SW 1271 (cell line): ENCODE measurements around the gene NTM.
"Not testable (repeated sequence)": the region's sequence is repeated elsewhere in the genome, so short reads cannot be mapped to it uniquely, and the experiment has no call there.

Experiments
- DNase-seq, 2 experiments: peaks; one replicate each; lab custom pipeline; 2025; lab: John Stamatoyannopoulos, UW

NTM gene

GRCh38 chr11:131894615-131895544, 524.5 kb downstream of the NTM start:
- no peak for DNase-seq

- no peak for DNase-seq
Observed at GRCh38 chr11:131895865-131896264, 525.5 kb downstream of the NTM start.

DNA sequence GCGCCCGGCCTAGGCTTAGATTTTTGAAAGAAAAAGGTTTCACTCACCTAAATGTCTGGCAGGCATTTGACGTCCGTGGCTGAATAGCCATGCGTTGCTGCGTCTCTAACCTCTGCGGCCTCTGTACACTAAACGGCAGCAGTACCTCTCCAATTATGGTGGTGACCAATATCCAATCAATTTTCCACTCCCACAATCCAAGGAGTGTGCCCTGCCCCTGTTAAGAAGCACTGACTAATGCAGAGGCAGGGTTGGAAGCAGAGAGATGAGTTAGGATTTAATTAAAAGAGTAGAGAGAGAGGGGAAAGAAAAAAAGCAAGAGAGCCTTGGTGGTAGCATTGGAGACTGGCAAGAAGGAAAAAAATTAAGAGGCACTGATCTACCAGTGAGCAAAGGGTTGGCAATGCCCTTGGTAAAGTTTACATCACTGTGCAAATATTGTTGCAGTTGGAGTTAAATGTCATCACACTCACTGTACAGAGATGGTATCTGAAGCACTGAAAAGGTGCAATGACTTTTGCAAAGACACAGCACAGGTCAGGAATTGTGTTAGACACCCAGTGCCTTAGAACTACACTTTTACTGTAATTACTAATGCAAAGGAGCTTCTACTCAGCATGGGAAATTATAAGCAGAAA, 526.7 kb downstream of the NTM start:
- no peak for DNase-seq

DNA sequence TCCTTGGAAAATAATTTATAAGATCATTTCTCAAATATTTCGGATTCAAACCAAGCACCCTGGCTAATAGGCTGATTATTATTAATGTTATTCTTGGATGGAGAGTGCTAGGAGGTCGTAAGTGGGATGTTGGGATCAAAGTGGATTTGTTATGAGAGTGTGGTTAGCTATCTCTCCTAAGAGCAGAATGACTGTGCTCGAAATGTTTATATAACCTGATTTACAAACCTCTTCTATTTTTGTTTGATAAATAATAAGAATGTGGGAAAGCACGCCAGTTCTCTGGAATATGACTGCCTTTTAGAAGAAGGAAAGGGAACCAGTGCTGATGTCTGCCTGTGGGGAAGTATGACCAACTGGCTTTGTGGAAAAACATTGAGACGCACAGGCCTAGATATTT, 527.5 kb downstream of the NTM start:
- DNase-seq: no peak

GRCh38 chr11:131898949-131899348, 528.5 kb downstream of the NTM start:
- DNase-seq: no peak

DNA sequence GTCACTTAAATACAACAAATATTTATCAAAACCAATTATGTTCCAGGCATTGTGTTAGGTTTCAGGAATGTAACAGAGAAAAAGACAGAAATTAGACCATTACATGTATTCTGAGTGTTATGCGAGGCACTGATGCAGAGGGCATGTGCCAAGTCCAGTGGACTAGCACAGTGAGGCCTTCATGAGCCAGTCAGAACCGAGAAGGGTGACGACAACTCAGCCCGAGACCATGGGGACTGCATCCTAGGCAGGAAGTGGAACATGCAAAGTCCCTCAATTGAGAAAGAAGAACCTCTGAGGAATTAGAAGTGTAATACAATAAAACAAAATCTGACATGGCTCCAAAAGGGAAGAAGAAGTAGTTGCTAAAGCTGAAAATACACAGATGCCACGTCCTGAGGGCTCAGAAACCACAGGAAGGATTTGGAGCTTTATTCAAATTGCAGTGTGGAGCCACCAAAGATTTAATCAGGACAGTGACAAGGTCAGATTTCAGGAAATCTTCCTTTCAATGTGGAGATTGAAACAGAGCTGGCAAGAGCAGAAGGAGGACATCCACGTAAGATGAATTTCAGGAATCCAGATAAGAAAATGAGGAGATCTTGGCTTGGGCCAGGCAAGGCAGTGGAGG, 529.6 kb downstream of the NTM start:
- no peak for DNase-seq

GRCh38 chr11:131902421-131902820, 532.0 kb downstream of the NTM start:
- no peak for DNase-seq

DNA sequence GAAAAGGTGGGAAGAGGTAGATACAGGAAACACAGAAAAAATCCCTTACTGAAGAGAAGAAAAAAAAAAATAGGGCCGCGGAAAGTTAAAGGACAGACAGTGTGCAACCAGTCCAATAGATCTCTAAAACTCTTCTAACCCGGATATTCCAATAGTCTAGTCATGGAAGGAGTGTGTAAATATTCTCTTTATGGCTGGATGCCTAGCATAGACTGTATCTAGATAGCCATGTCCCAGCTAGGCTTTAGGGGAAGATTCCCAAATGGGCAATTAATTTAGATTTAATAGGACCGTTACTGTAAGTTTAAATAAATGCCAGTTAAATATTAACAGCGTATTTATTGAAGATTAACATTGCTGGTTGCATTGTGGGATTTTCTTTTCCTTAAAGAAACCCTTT, 532.7 kb downstream of the NTM start:
- DNase-seq: no peak

GRCh38 chr11:131904756-131905155, 534.3 kb downstream of the NTM start:
- DNase-seq: no peak

DNA sequence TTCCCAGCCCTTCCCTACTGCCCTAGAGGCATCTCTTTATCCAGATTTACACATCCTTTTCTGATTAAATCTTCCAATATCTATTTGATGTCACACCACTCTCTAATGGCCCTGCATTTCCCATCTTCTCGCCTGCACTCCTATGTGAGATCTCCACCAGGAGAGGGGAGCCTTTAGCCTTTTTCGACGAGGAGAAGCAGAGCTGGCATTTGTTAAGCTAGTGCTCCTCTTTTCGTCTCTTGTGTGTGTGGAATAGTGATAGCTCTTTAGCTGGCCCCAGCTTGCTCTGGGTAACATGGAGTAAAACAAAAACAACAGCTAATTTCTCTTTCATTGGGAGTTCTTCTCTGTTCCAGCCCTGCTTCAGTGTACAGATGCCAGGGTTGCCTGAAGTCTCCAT, 536.5 kb downstream of the NTM start:
- no peak for DNase-seq

DNA sequence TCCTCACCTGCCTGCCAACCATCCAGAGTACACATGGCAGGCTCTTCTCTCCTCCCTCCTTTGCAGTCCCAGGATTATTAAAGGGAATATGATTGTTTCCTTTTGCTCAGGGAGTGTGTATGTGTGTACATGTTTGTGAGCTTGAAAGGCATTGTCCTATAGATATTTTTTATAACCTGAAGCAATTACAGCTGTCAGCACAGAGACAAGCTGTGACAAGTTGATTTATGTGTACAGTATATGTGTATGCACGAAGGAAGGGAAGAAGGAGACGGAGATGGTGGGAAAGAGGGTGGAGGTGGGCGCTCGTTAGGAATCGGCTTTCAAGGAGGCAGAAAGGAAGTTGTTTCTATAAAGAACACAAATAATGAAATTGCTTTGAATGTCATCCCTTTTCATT, 537.0 kb downstream of the NTM start:
- DNase-seq: no peak

DNA sequence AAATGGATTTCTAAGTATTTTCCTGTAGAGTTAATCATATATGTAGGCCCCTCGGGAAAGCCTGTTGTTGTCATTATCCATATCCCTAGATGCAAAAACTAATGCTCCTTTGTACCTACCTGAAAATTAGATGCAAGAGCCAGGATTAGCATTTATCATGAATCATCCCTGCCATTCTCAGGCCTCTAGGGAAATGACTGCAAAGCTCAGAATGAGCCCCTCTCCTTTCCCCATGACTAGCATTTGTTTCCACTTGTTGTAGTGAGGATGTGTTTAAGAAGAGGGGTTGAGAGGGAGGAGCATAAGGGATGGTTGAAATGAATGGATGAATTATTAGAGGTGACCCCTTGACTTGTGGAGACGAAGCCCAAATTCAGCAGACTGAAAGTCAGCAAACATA, 537.9 kb downstream of the NTM start:
- DNase-seq: no peak

- no peak for DNase-seq
Observed at GRCh38 chr11:131909426-131910177, 539.2 kb downstream of the NTM start.

DNA sequence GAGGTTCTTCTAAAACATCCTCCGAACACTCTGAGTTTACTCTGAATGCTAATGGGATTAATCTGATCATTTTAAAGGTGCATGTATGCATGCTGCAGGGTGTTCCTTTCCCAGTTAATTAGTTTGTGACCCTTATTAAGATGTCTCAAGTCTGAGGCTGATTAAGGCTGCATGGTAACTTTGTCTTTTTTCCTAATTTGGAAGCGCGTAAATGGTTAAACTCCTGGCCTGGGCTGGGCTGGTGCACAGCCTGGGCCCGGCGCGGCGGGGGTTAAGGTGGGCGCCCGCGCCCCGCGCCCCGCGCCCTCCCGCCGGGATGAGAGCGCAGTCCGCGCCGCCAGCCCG, 539.7 kb downstream of the NTM start:
- DNase-seq: no peak

DNA sequence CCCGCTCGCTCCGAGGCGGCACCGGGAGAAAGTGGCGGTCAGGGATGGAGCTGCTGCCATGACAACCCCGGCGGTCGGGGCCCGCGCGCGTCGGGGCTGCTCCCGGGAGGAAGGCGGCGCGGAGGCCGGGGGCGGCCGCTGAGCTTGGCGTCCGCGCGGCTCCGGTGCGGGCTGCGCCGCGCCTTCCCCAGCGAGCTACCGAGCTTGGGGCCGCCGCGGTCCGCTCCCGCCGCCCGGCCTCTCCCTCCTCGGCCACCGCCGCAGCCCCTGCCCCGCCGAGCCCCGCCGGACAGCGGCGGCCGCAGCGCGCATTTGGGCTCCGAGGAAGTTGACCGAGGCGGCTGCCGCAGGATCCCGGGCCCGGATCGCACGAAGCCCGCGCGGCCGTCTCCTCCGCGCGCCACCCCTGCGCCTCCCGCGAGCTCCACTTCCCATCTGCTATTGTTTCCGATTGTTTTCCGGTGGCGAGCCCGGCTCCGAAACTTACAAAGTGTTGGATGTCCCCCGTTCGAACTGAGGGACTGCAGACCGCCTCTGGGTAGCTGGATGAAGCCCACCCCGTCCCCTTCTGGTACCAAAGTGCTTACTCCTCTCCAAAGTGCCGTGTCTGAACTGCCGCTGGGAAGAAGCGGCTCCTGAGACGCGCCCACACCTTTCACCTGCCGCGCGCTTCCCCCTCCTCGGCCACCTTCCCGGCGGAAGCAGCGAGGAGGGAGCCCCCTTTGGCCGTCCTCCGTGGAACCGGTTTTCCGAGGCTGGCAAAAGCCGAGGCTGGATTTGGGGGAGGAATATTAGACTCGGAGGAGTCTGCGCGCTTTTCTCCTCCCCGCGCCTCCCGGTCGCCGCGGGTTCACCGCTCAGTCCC, 540.3 kb downstream of the NTM start:
- no peak for DNase-seq

DNA sequence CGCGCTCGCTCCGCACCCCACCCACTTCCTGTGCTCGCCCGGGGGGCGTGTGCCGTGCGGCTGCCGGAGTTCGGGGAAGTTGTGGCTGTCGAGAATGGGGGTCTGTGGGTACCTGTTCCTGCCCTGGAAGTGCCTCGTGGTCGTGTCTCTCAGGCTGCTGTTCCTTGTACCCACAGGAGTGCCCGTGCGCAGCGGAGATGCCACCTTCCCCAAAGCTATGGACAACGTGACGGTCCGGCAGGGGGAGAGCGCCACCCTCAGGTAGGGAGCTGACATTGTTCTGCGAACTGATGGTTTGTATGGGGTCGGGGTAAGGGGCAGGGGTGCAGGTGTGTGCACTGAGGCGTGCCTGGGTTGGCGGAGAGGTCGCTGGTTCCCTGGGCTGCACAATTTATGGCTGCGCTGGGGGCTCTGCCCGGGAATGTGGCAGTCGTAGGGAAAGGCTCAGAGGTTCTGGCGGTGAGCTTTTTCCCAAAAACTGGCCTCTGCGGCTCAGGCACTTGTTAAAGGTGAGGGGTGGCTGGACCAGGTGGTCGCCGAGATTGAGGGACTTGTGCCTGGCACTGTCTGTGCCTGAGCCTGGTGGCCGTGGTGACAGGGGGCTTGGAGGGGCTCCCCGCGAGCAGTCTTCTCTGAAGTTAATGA, 541.1 kb downstream of the NTM start:
- DNase-seq: not testable (repeated sequence)

DNA sequence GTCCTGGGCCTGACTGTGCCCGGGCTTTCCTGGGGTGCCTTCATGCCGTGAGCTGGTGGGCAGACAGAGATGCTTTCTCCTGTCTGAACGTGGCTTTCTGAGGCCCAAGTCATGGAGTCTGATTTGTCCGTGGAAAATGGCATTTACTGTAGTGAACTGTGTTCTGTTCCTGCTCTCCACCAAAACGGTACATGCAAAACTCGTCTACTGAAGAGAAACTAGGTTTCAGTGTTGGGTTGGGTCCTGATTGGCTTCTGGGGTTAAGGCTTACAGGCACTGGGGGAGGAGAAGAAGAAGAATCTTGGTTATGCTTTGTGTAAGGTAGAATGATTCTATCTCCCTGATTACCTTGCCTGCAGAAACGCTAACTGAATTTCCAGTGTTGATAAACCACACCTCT, 541.7 kb downstream of the NTM start:
- no peak for DNase-seq

GRCh38 chr11:131913267-131913666, 542.9 kb downstream of the NTM start:
- no peak for DNase-seq

- DNase-seq: no peak
Observed at GRCh38 chr11:131914361-131914774, 544.0 kb downstream of the NTM start.

- no peak for DNase-seq
Observed at GRCh38 chr11:131916638-131917037, 546.2 kb downstream of the NTM start.
